D721Med (cell line): ENCODE data around the gene ALOXE3.
"Not testable (repeated sequence)": the region's sequence is repeated elsewhere in the genome, so short reads cannot be mapped to it uniquely, and the experiment has no call there.

ENCODE experiments used
- DNase-seq: peaks from one replicate; pipeline ENCODE4 v3.0.0; 2011; ENCODE audit warnings: low spot score; ENCODE audit not compliant: insufficient read length
- FAIRE-seq: peaks from 2 replicates; lab custom pipeline; 2011; peaks lifted over from hg19 to GRCh38; lab: Jason Lieb, UNC
- TF ChIP-seq, protein P1 (sequence below): IDR thresholded peaks from 2 replicates; pipeline ENCODE4 v1.5.1; 2012; ENCODE audit warnings: mild to moderate bottlenecking, control low read depth; ENCODE audit not compliant: insufficient read depth; ENCODE audit errors: missing control alignments

The ALOXE3 gene

DNA sequence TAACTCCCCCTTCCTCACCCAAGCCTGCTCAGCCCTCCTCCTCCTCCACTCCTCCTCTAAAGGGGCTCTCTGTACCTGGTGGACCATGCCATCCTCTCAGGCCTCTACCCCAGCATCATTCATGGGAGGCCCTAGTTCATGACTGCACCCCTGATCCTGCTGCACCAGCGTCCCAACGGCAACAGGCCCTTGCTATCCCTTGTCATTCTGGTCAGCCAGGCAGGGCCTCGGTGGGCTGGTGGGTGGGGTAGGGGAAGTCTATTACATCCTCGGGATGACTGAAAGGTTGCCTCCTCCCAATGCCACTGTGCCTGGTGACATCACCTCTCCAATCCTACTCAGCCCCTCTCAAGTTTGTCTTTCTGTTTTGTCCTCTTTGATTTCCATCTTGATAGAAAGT, 50.5 kb downstream of the ALOXE3 start:
- no peak for DNase-seq
- no peak for FAIRE-seq
- TF ChIP-seq, protein P1, sequence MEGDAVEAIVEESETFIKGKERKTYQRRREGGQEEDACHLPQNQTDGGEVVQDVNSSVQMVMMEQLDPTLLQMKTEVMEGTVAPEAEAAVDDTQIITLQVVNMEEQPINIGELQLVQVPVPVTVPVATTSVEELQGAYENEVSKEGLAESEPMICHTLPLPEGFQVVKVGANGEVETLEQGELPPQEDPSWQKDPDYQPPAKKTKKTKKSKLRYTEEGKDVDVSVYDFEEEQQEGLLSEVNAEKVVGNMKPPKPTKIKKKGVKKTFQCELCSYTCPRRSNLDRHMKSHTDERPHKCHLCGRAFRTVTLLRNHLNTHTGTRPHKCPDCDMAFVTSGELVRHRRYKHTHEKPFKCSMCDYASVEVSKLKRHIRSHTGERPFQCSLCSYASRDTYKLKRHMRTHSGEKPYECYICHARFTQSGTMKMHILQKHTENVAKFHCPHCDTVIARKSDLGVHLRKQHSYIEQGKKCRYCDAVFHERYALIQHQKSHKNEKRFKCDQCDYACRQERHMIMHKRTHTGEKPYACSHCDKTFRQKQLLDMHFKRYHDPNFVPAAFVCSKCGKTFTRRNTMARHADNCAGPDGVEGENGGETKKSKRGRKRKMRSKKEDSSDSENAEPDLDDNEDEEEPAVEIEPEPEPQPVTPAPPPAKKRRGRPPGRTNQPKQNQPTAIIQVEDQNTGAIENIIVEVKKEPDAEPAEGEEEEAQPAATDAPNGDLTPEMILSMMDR: no peak

DNA sequence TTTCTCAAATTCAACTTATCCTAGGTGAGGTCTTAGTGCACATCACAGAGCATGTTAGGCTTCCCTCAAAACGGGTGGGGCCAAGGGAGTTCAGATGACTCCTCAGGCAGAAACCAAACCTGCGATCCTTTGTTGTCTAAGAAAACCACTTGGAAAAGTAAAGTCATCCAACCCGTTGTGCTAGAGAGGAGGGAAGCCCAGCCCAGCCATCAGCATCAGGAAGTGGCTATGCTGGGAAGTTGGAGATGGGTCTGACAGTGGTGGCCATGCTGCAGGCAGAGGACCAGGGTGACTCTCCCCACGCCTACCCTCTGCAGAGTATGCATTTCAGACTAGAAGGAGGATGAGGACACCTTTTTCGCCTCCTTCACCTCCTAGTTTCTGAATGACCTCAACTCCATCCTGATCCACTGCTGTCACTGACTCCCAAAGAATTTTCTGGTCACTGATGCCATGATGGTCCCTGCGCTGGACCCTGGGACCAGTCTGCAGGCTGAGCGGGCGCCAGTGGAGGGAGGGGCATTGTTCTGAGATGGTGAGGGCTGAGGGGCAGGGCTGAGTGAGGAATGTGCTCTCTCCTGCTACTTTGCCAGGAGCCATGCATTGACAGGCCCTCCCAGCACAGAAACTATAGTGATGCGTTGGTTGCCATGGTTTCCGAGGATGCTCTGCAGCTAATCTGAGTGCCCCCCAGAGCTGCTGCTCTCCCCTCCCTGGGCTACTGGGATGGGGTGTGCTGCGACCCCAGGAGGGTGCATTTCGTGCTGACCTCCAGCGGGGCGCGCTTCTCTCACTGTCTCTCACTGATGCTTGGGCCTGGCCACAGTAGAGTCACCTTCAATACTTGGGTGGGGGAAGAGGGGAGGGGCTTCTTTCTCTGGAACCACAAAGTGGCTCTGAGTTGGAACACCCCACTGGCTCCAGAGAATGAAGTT, 51.2 kb downstream of the ALOXE3 start:
- FAIRE-seq: no peak

DNA sequence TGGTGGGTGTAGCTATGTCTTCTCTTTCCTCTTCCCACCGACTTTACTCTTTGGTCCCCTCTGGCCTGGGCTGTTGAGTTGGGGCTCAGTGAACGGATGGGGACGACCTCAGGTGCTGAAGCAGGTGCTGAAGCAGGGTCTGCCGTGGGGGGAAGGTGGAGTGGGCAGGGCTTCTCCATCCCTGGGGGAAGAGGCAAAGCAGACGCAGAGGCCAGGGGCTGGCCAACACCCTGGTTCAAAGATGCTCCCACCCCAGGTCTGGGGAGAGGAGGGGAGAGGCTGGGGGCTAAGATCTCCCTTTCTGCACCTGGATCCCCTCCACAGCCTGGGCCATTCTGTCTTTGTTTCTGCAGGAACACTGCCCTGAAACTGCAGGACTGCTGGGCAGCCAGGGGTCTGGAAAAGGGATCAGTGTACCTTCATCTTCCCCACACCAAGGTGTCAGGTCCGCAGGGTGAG, 53.7 kb downstream of the ALOXE3 start:
- DNase-seq (no peak), FAIRE-seq (no peak)
- TF ChIP-seq, protein P1: no peak

More for the DNA sequence above, 51.2 kb downstream of the ALOXE3 start:
- TF ChIP-seq, protein P1: no peak
- DNase-seq: no peak

DNA sequence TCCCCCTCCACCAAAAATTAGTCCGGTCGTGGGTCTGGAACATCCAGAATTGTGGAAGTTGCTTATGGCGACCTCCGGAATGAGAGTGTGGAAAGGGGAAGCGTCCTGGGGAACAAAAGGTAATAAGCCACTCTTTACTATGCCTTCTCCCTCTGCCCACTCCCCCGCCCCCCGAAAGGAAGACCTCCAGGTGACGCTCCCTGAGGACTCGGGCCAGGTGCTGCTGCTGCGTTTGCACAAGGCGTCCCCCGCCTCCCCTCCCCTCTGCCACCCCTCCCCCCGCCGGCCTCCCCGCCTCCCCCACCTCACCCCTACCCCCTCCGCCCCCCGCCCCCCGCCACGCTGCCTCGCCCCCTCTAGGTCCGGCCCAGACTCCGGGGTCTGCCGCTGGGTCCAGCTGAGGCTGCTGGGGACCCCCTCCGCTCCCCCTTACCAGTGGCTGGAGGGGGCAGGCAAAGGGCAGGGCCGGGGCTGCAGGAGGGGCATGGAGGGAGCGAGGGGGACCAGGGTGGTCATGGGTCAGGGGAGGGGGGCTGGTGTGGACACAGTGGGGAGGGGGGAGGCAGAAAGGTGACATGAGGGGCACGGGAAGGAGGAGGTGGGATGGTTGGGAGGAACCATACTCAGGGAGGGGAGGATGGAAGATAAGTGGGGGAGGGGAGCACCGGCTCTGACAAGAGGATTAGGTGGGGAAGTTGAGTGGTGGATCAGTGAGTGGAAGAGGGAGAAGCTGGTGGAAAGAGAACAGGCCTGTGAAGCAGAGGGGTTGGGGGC, 54.4 kb downstream of the ALOXE3 start:
- DNase-seq: no peak
- TF ChIP-seq, protein P1: no peak
- FAIRE-seq: no peak

DNA sequence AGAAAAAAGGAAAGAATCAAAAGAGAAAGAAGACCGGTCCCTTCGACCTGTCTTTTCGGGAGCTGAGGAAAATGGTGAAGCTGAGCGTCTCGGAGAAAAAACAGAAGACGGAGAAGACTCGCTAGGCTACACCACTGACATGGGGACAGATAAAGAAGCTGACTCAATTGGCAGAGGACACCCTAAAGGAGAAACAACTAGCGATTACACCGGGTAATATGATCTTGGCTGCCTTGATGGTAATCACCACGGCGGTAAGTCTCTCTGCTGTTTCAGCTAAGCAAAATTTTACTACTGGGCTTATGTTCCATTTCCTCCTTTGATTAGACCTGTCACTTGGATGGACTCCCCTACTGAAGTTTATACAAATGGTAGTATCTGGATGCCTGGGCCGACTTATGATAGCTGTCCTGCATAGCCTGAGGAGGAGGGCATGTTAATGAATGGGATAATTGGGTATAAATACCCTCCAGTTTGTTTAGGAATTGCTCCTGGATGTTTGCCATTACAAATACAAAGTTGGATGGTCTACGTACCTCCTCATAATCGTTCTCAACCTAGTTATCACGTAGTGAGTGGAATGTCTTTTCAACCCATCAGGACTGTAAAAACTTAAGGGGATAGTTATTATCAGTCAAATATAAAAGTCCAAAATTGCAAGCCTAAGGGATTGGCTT, 55.4 kb downstream of the ALOXE3 start:
- FAIRE-seq (no peak), DNase-seq (no peak)
- TF ChIP-seq, protein P1: no peak

DNA sequence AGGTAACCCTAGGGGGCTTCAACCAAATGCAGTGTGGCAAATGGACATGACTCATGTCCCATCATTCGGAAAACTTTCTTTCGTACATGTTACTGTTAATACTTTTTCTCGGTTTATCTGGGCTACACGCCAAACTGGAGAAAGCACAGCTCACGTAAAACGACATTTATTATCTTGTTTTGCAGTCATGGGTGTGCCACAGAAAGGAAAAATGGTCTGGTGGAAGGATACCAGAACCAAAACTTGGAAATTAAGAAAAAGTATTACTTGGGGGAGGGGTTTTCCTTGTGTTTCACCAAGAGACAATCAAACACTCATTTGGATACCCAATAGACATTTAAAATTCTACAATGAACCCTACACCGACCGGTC, 55.9 kb downstream of the ALOXE3 start:
- FAIRE-seq (no peak), DNase-seq (no peak)
- TF ChIP-seq, protein P1: no peak

DNA sequence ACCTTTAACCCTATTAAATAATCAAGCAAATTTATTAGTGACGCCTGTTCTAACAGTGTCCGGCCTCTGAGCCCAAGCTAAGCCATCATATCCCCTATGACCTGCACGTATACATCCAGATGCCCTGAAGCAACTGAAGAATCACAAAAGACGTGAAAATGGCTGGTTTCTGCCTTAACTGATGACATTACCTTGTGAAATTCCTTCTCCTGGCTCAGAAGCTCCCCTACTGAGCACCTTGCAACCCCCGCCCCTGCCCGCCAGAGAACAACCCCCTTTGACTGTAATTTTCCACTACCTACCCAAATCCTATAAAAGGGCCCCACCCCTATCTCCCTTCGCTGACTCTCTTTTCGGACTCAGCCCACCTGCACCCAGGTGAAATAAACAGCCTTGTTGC, 56.5 kb downstream of the ALOXE3 start:
- DNase-seq, FAIRE-seq: not testable (repeated sequence)
